Measurements from ENCODE around the gene APOM.

DNA sequence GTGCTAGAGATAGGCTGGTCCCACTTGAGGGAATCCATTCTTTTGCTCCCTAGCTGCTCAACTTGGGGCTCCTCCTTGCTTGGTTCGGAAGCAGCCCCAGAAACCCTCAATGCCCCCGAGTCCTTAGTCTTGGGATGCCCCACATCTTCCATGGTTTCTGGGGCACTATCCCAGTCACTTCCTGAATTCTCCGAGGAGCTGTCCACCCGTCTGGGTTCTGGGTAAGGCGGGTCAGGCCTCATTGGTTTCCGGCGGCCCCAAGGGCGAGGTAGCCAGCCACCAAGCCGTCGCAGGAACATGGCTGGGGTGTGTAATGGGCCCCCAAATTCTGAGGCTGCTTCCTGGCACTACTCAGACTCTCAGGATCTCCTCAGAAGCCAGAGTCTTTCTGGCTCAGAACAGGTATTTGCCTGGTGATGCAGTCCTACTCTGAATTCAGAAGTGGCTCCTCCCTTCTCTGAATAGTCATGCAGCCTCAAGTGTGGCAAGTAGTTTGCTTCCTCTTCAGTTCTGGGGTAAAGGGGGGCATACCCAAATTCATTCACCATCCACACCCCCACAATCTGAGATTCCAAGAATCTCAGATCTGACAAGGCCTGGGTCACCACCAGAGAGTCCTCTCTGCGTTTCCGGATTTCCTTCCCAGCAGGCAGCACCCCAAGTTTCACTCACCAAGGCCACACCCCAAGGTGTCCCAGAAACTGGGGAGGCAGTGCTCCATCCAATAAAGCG lies 4.1 kb downstream of the APOM start:
- TF ChIP-seq, protein P1, sequence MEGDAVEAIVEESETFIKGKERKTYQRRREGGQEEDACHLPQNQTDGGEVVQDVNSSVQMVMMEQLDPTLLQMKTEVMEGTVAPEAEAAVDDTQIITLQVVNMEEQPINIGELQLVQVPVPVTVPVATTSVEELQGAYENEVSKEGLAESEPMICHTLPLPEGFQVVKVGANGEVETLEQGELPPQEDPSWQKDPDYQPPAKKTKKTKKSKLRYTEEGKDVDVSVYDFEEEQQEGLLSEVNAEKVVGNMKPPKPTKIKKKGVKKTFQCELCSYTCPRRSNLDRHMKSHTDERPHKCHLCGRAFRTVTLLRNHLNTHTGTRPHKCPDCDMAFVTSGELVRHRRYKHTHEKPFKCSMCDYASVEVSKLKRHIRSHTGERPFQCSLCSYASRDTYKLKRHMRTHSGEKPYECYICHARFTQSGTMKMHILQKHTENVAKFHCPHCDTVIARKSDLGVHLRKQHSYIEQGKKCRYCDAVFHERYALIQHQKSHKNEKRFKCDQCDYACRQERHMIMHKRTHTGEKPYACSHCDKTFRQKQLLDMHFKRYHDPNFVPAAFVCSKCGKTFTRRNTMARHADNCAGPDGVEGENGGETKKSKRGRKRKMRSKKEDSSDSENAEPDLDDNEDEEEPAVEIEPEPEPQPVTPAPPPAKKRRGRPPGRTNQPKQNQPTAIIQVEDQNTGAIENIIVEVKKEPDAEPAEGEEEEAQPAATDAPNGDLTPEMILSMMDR (IDR thresholded peaks at IDR 0.05; ENCODE audit: low read depth, low read length, missing input control) = no peak
- no peak for TF ChIP-seq EGR1 (IDR thresholded peaks at IDR 0.05; ENCODE audit: low read depth in 2 of 2)
- TF ChIP-seq, protein P2, sequence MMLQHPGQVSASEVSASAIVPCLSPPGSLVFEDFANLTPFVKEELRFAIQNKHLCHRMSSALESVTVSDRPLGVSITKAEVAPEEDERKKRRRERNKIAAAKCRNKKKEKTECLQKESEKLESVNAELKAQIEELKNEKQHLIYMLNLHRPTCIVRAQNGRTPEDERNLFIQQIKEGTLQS (IDR thresholded peaks at IDR 0.05) = no peak
- no peak for TF ChIP-seq GABPA (IDR thresholded peaks at IDR 0.05 in 1 of 2, conservative IDR thresholded peaks at IDR 0.05 in 1 of 2)
- TF ChIP-seq, protein P3, sequence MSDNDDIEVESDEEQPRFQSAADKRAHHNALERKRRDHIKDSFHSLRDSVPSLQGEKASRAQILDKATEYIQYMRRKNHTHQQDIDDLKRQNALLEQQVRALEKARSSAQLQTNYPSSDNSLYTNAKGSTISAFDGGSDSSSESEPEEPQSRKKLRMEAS (IDR thresholded peaks at IDR 0.05) = no peak
- no peak for TF ChIP-seq TAF1 (conservative IDR thresholded peaks at IDR 0.05)
- TF ChIP-seq SP1 (IDR thresholded peaks at IDR 0.05) = no peak
- TF ChIP-seq HNF4G (IDR thresholded peaks at IDR 0.05) = no peak
- TF ChIP-seq RAD21 (IDR thresholded peaks at IDR 0.05) = no peak
- no peak for TF ChIP-seq RXRA (IDR thresholded peaks at IDR 0.05)

All from liver (tissue), 3 donors.